ENCODE data around the gene NOL6. TPM values are rescaled to one million over a fixed set of nuclear protein-coding genes. Genes with fewer than 3 reads are reported as not detected.

The NOL6 gene
- total and polyA plus RNA-seq, 2 of the 8 experiments (the other 6 are each of a cell fraction or from before 2014, with no cell fraction given) = 44.0 to 55.0 TPM

DNA sequence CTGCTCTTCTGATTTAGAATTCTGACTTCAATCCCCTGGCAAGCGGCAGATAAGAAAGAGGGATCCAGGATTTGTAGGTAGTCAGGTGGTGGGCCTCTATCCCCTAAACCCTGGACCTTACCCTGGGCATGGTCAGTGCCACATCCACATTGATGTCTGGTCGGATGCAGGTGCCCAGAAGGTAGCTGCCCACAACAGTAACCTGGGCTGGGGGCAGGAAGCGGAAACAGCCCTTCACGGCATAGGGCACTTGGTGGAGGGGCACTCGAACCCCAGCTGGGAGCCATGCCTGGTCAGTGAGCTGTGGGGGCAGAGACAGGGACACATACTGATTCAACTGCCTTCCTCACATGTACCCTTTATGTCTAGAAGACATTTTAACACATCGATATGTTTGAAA, 3.8 kb downstream of the NOL6 start:
- Histone ChIP-seq H2BK20ac (ENCODE audit: low read length) (no peak overlapping the region), H3K56ac (replicated peaks; ENCODE audit: insufficient read length, low read depth, low read length) (no peak overlapping the region), H3K79me1 (ENCODE audit: low read depth, low read length) (peaks cover 5% of the 10 kb centered on the region; the same call in 1 of the 2 replicates), H3K79me2 (ENCODE audit: control insufficient read depth in 1 of 2, insufficient read depth in 2 of 2, low read length in 2 of 2) (peaks cover 7 to 21% of the 10 kb centered on the region in 2 experiments), H3K4me3 (ENCODE audit: extremely low read depth in 1 of 4, insufficient read depth in 2 of 4, low read depth in 3 of 4, low read length in 4 of 4) (no peak overlapping the region), H2BK15ac (ENCODE audit: low read length) (no peak overlapping the region), H2BK5ac (ENCODE audit: low read depth, low read length) (no peak overlapping the region), H4K5ac (ENCODE audit: insufficient read length, low read depth, low read length) (no peak overlapping the region), H3K4me1 (replicated peaks in 1 of 4; ENCODE audit: control insufficient read depth in 3 of 4, insufficient read depth in 4 of 4, low read length in 3 of 4) (peaks cover 0 to 2% (median 0%) of the 10 kb centered on the region in 4 experiments; a peak in 1 of 7 replicates), H3K4ac (replicated peaks; ENCODE audit: insufficient read length, low read depth, low read length) (no peak overlapping the region), H3K36me3 (ENCODE audit: control insufficient read depth in 2 of 4, insufficient read depth in 4 of 4, low read length in 3 of 4) (peaks cover 36 to 52% (median 43%) of the 10 kb centered on the region in 4 experiments), H4K91ac (replicated peaks; ENCODE audit: insufficient read length, low read length) (no peak overlapping the region), H3K23ac (ENCODE audit: insufficient read length) (no peak overlapping the region), H2AK5ac (ENCODE audit: low read depth, low read length) (no peak overlapping the region), H4K20me1 (replicated peaks in 1 of 2; ENCODE audit: control insufficient read depth in 1 of 2, insufficient read depth in 2 of 2, low read length in 2 of 2) (peaks cover 5 to 13% of the 10 kb centered on the region in 2 experiments), H3K27ac (ENCODE audit: low read depth, low read length) (no peak overlapping the region), H3K14ac (ENCODE audit: insufficient read length) (no peak overlapping the region), H2BK120ac (replicated peaks; ENCODE audit: low read depth, low read length) (no peak overlapping the region), H3K18ac (ENCODE audit: extremely low read depth, low read length) (no peak overlapping the region), H4K8ac (ENCODE audit: extremely low read depth, insufficient read depth, low read length) (no peak overlapping the region), H3K9ac (replicated peaks in 1 of 4; ENCODE audit: extremely low read depth in 1 of 4, low read depth in 3 of 4, low read length in 3 of 4) (no peak overlapping the region), H3K23me2 (ENCODE audit: low read depth, low read length) (peaks cover 8% of the 10 kb centered on the region; the same call in 1 of the 2 replicates), H3K27me3 (replicated peaks in 1 of 4; ENCODE audit: control insufficient read depth in 3 of 4, extremely low read depth in 1 of 4, insufficient read depth in 3 of 4, low read length in 3 of 4) (no peaks in the 10 kb centered on the region), H2AFZ (ENCODE audit: low read length) (no peak overlapping the region), H3K9me3 (ENCODE audit: insufficient read depth in 2 of 2, low read depth in 1 of 2, low read length in 1 of 2) (no peaks in the 10 kb centered on the region), H3K4me2 (ENCODE audit: insufficient read depth in 1 of 2, low read depth in 2 of 2, low read length in 2 of 2) (no peak overlapping the region), H2BK12ac (ENCODE audit: low read depth, low read length) (no peak overlapping the region)
- TF ChIP-seq JUND (IDR thresholded peaks at IDR 0.05; ENCODE audit: low read length) = no peak
- TF ChIP-seq CHD2 (IDR thresholded peaks at IDR 0.05; ENCODE audit: low read length) = no peak
- no peak for TF ChIP-seq RFX5 (IDR thresholded peaks at IDR 0.05; ENCODE audit: borderline replicate concordance, low read depth, low read length)
- TF ChIP-seq ZNF274 (IDR thresholded peaks at IDR 0.05; ENCODE audit: borderline replicate concordance, extremely low read depth, low read length) = no peak
- TF ChIP-seq, protein P1, sequence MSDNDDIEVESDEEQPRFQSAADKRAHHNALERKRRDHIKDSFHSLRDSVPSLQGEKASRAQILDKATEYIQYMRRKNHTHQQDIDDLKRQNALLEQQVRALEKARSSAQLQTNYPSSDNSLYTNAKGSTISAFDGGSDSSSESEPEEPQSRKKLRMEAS (IDR thresholded peaks at IDR 0.05) = no peak
- TF ChIP-seq GABPA (IDR thresholded peaks at IDR 0.05; ENCODE audit: borderline replicate concordance, insufficient read depth, low read length) = no peak
- TF ChIP-seq RAD21 (IDR thresholded peaks at IDR 0.05 in 1 of 2, conservative IDR thresholded peaks at IDR 0.05 in 1 of 2; ENCODE audit: low read depth in 2 of 2, low read length in 2 of 2) = no peak
- TF ChIP-seq GTF2F1 (IDR thresholded peaks at IDR 0.05; ENCODE audit: borderline replicate concordance, low read depth, low read length) = no peak
- TF ChIP-seq TAF7 (optimal IDR thresholded peaks at IDR 0.05; ENCODE audit: borderline replicate concordance, low read depth, low read length) = no peak
- TF ChIP-seq TCF12 (IDR thresholded peaks at IDR 0.05; ENCODE audit: low read depth, low read length) = no peak
- ChIA-PET CTCF (ENCODE audit: partially characterized antibody) (interaction anchor here (0.5 to 20.9 kb wide), 7 partner anchors 15 to 154 kb away, joined by 3 to 358 read pairs (median 5); partner anchors contain the start of gene AQP3), POLR2A (ENCODE audit: partially characterized antibody) (interaction anchor here (0.9 to 1.6 kb wide), 3 partner anchors 8 to 21 kb away, joined by 3 to 4 read pairs (median 4); no protein-coding TSS in a partner anchor)
- DNase-seq (ENCODE audit: low read depth in 1 of 2, low spot score in 2 of 2) = no peak
- no peak for FAIRE-seq
- 88% methylated on average over 6 of the region's 6 CpGs; no CpG with 5 or more reads in 1 of the 2 experiments for WGBS, 2 experiments (ENCODE audit: extremely low coverage in 1 of 2, insufficient coverage in 1 of 2, insufficient read length in 1 of 2, insufficient replicate concordance in 2 of 2, low coverage in 1 of 2, low lambda C conversion rate in 2 of 2, missing lambda C conversion rate in 1 of 2)
